ENCODE results near the gene ACSF2.

- TF ChIP-seq CTCF (IDR thresholded peaks at IDR 0.05; ENCODE audit: borderline replicate concordance, extremely low read depth, low read length, poor library complexity, severe bottlenecking) (no peak), EZH2 (IDR thresholded peaks at IDR 0.05; ENCODE audit: borderline replicate concordance, low read depth, low read length, severe bottlenecking) (no peak)
Observed at GRCh38 chr17:50388728-50389127, 37.3 kb upstream of the ACSF2 start.
